Smooth muscle cell (in vitro differentiated cells): ENCODE results near the gene COL16A1. TPM values are rescaled to one million over a fixed set of nuclear protein-coding genes. Genes with fewer than 3 reads are reported as not detected.

ENCODE experiments used
- DNase-seq: peaks from one replicate; lab custom pipeline; 2025; ENCODE audit not compliant: unreplicated experiment; lab: John Stamatoyannopoulos, UW
- H2AFZ ChIP-seq: fragments of 200-600 bp; sonication (generic); 2 replicates; pipeline ENCODE4 v1.6.0; 2016; ENCODE audit warnings: antibody characterized with exemption, low read depth, mild to moderate bottlenecking
- H3F3A ChIP-seq: fragments of 200-600 bp; sonication (generic); 2 replicates; pipeline ENCODE4 v1.6.0; 2017; ENCODE audit warnings: antibody characterized with exemption, low read depth
- H3K27ac ChIP-seq: fragments of 200-600 bp; sonication (generic); 2 replicates; pipeline ENCODE4 v1.5.1; 2016; ENCODE audit warnings: low read depth, mild to moderate bottlenecking
- H3K27me3 ChIP-seq: fragments of 200-600 bp; sonication (generic); 2 replicates; pipeline ENCODE4 v1.6.1; 2016; ENCODE audit warnings: low read depth, mild to moderate bottlenecking
- H3K36me3 ChIP-seq: fragments of 200-600 bp; sonication (generic); 2 replicates; pipeline ENCODE4 v1.5.1; 2016; ENCODE audit warnings: low read depth
- H3K4me1 ChIP-seq: fragments of 200-600 bp; sonication (generic); 2 replicates; pipeline ENCODE4 v1.5.1; 2016; ENCODE audit warnings: low read depth
- H3K4me2 ChIP-seq: fragments of 200-600 bp; sonication (generic); 2 replicates; pipeline ENCODE4 v1.6.0; 2016; ENCODE audit warnings: mild to moderate bottlenecking
- H3K4me3 ChIP-seq: fragments of 200-600 bp; sonication (generic); 2 replicates; pipeline ENCODE4 v1.5.1; 2016; ENCODE audit warnings: mild to moderate bottlenecking
- H3K79me2 ChIP-seq: fragments of 200-600 bp; sonication (generic); 2 replicates; pipeline ENCODE4 v1.6.0; 2016; ENCODE audit warnings: low read depth, mild to moderate bottlenecking
- H3K9ac ChIP-seq: fragments of 200-600 bp; sonication (generic); 2 replicates; pipeline ENCODE4 v1.6.0; 2016; ENCODE audit warnings: low read depth
- H3K9me3 ChIP-seq: fragments of 200-600 bp; sonication (generic); replicated peaks from 2 replicates; pipeline ENCODE4 v1.5.1; 2016; ENCODE audit warnings: low read depth
- H4K20me1 ChIP-seq: fragments of 200-600 bp; sonication (generic); 2 replicates; pipeline ENCODE4 v1.6.0; 2016; ENCODE audit warnings: low read depth
- CTCF ChIP-seq: fragments of 200-600 bp; sonication (generic); IDR thresholded peaks from 2 replicates; pipeline ENCODE4 v1.5.1; 2017; ENCODE audit warnings: borderline replicate concordance, mild to moderate bottlenecking, antibody characterized with exemption; ENCODE audit not compliant: insufficient read depth, poor library complexity, severe bottlenecking
- WGBS: methylation state at CpG from one replicate; pipeline ENCODE4 v1.1.7; 2016; ENCODE audit warnings: low lambda C conversion rate; 5-methylcytosine and 5-hydroxymethylcytosine counted together
- polyA plus RNA-seq: library from polyadenylated mRNA; unstranded; fragments of >200 nt; fragmentation: Nextera tagmentation; extraction: Ambion mirVana; gene quantifications from 2 replicates; pipeline ENCODE4 v1.2.1, GENCODE V29; 2016
- total RNA-seq: library from RNA; depleted of rRNA; stranded (reverse); fragments of >200 nt; gene quantifications from 2 replicates; pipeline ENCODE4 v1.2.3, GENCODE V29; 2014

COL16A1 gene
- total and polyA plus RNA-seq, 2 experiments from 2014 or later, result 67.3 to 152 TPM

GRCh38 chr1:31628931-31629556, 74.8 kb downstream of the COL16A1 start:
- no peak overlapping the region for H2AFZ ChIP-seq
- no peaks in the 10 kb centered on the region for H3K9me3 ChIP-seq
- TF ChIP-seq CTCF, result no peak
- H3K36me3 ChIP-seq, result no peaks in the 10 kb centered on the region
- H3K27me3 ChIP-seq, result no peaks in the 10 kb centered on the region
- no peak overlapping the region for H3K4me3 ChIP-seq
- DNase-seq, result no peak
- H3K4me2 ChIP-seq, result peak overlapping the region; percentile 78
- H4K20me1 ChIP-seq, result peaks cover 12% of the 10 kb centered on the region
- WGBS, result 8% methylated on average over 6 of the region's 6 CpGs
- peaks cover 26% of the 10 kb centered on the region for H3F3A ChIP-seq
- H3K4me1 ChIP-seq, result peaks cover 31% of the 10 kb centered on the region
- no peaks in the 10 kb centered on the region for H3K79me2 ChIP-seq
- no peak overlapping the region for H3K9ac ChIP-seq
- H3K27ac ChIP-seq, result peak overlapping the region; percentile 93

- no peak for TF ChIP-seq CTCF
- Histone ChIP-seq H3K4me2 (peak overlapping the region; percentile 78), H3K9ac (no peak overlapping the region), H3K4me1 (peaks cover 31% of the 10 kb centered on the region), H3K27me3 (no peaks in the 10 kb centered on the region), H3K4me3 (no peak overlapping the region), H2AFZ (no peak overlapping the region), H3K9me3 (no peaks in the 10 kb centered on the region), H3K79me2 (no peaks in the 10 kb centered on the region), H3F3A (peaks cover 26% of the 10 kb centered on the region), H4K20me1 (peaks cover 12% of the 10 kb centered on the region), H3K27ac (peak overlapping the region; percentile 93), H3K36me3 (no peaks in the 10 kb centered on the region)
- DNase-seq, result no peak
- 48% methylated on average over 11 of the region's 11 CpGs for WGBS
These were observed 75.8 kb downstream of the COL16A1 start for GRCh38 chr1:31627930-31628559.

- Histone ChIP-seq H3K27me3 (no peaks in the 10 kb centered on the region), H2AFZ (no peak overlapping the region), H3K9ac (no peak overlapping the region), H3F3A (peaks cover 26% of the 10 kb centered on the region), H3K27ac (peak overlapping the region; percentile 93), H3K4me1 (peaks cover 31% of the 10 kb centered on the region), H3K4me3 (no peak overlapping the region), H3K79me2 (no peaks in the 10 kb centered on the region), H3K4me2 (peak overlapping the region; percentile 78), H3K9me3 (no peaks in the 10 kb centered on the region), H4K20me1 (peaks cover 12% of the 10 kb centered on the region), H3K36me3 (no peaks in the 10 kb centered on the region)
- WGBS, result 45% methylated on average over 13 of the region's 13 CpGs
- DNase-seq, result no peak
- no peak for TF ChIP-seq CTCF
These were observed 76.4 kb downstream of the COL16A1 start for GRCh38 chr1:31627301-31627929.
